Measurements from ENCODE around the gene ATXN1.
"Not testable (repeated sequence)": the region's sequence is repeated elsewhere in the genome, so short reads cannot be mapped to it uniquely, and the experiment has no call there.

ATXN1 gene

DNA sequence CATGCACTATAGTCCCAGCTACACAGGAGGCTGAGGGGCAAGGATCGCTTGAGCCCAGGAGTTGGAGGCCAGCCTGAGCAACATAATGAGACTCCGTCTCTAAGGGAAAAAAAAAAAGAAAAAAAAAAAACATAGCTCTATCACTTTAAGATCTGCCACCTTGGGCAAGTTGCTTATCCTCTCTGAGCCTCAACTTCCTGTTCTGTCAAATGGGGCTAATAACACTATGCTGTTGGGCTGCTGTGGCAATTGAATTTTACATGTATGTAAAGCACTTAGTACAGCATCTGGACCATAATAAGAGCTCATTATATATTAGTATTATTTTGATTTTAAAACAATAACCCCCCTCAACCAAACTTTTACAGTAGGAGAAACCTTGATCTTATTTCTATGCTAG is 141.5 kb downstream of the ATXN1 start:
- TF ChIP-seq, protein P1, sequence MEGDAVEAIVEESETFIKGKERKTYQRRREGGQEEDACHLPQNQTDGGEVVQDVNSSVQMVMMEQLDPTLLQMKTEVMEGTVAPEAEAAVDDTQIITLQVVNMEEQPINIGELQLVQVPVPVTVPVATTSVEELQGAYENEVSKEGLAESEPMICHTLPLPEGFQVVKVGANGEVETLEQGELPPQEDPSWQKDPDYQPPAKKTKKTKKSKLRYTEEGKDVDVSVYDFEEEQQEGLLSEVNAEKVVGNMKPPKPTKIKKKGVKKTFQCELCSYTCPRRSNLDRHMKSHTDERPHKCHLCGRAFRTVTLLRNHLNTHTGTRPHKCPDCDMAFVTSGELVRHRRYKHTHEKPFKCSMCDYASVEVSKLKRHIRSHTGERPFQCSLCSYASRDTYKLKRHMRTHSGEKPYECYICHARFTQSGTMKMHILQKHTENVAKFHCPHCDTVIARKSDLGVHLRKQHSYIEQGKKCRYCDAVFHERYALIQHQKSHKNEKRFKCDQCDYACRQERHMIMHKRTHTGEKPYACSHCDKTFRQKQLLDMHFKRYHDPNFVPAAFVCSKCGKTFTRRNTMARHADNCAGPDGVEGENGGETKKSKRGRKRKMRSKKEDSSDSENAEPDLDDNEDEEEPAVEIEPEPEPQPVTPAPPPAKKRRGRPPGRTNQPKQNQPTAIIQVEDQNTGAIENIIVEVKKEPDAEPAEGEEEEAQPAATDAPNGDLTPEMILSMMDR (IDR thresholded peaks at IDR 0.05; ENCODE audit: insufficient read depth, low read length): no peak
- TF ChIP-seq GABPA (IDR thresholded peaks at IDR 0.05; ENCODE audit: low read depth): no peak
- TF ChIP-seq, protein P2, sequence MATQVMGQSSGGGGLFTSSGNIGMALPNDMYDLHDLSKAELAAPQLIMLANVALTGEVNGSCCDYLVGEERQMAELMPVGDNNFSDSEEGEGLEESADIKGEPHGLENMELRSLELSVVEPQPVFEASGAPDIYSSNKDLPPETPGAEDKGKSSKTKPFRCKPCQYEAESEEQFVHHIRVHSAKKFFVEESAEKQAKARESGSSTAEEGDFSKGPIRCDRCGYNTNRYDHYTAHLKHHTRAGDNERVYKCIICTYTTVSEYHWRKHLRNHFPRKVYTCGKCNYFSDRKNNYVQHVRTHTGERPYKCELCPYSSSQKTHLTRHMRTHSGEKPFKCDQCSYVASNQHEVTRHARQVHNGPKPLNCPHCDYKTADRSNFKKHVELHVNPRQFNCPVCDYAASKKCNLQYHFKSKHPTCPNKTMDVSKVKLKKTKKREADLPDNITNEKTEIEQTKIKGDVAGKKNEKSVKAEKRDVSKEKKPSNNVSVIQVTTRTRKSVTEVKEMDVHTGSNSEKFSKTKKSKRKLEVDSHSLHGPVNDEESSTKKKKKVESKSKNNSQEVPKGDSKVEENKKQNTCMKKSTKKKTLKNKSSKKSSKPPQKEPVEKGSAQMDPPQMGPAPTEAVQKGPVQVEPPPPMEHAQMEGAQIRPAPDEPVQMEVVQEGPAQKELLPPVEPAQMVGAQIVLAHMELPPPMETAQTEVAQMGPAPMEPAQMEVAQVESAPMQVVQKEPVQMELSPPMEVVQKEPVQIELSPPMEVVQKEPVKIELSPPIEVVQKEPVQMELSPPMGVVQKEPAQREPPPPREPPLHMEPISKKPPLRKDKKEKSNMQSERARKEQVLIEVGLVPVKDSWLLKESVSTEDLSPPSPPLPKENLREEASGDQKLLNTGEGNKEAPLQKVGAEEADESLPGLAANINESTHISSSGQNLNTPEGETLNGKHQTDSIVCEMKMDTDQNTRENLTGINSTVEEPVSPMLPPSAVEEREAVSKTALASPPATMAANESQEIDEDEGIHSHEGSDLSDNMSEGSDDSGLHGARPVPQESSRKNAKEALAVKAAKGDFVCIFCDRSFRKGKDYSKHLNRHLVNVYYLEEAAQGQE (IDR thresholded peaks at IDR 0.05; ENCODE audit: insufficient replicate concordance, low read depth): no peak
- no peak overlapping the region for H3K27ac ChIP-seq (replicated peaks)
- no peak overlapping the region for H3K4me3 ChIP-seq (replicated peaks; ENCODE audit: insufficient read depth, low read length)
- no peak for DNase-seq (ENCODE audit: low read depth in 1 of 2, low spot score in 1 of 2)
- no peaks in the 10 kb centered on the region for H3K27me3 ChIP-seq (ENCODE audit: insufficient read depth, poor library complexity, severe bottlenecking)

DNA sequence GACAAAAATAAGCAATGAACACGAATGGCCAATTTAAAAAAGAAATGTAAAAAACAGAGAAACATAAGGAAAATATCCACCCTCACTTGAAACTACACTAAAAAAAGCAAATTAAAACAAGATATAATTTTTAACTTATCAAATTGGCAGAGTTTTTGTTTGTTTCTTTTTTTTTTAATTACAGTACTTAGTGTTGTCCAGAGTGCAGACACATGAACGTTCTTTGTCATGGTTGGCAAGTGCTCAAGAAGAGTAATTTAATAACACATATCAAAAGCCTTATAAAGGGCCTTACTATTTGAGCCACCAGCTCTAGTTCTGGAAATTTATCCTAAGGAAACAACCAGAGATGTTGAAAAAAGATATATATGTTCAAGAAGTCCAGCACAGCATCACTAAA is 142.3 kb downstream of the ATXN1 start:
- Histone ChIP-seq H3K4me3 (replicated peaks; ENCODE audit: insufficient read depth, low read length) (no peak overlapping the region), H3K27me3 (ENCODE audit: insufficient read depth, poor library complexity, severe bottlenecking) (no peaks in the 10 kb centered on the region), H3K27ac (replicated peaks) (no peak overlapping the region)
- no peak for DNase-seq (ENCODE audit: low read depth in 1 of 2, low spot score in 1 of 2)
- TF ChIP-seq, protein P2 (IDR thresholded peaks at IDR 0.05; ENCODE audit: insufficient replicate concordance, low read depth): no peak
- TF ChIP-seq, protein P1 (IDR thresholded peaks at IDR 0.05; ENCODE audit: insufficient read depth, low read length): no peak
- TF ChIP-seq GABPA (IDR thresholded peaks at IDR 0.05; ENCODE audit: low read depth) (no peak), SPI1 (IDR thresholded peaks at IDR 0.05; ENCODE audit: borderline replicate concordance, low read depth) (no peak), POLR2AphosphoS5 (IDR thresholded peaks at IDR 0.05; ENCODE audit: low read depth) (no peak)

DNA sequence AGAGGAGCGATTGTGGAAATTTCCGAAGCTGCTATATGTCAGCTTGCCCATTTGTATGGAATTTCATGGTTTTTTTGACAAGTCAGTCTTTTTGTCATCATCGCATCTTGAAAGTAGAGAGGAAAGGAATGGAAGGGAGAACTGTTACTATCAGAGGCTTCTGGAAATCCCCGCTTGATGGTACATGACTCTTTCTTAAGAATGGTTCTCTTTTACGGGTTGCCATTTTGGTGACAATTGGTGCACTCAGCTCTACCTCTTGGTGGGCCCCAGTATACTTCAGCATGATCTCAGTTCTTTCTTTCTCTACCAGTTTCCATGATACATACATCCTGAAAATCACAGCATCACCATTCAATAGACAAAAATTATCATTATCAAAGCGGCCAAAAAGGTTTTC is 146.0 kb downstream of the ATXN1 start:
- DNase-seq (ENCODE audit: low read depth in 1 of 2, low spot score in 1 of 2); H3K27me3 ChIP-seq (ENCODE audit: insufficient read depth, poor library complexity, severe bottlenecking): not testable (repeated sequence)

DNA sequence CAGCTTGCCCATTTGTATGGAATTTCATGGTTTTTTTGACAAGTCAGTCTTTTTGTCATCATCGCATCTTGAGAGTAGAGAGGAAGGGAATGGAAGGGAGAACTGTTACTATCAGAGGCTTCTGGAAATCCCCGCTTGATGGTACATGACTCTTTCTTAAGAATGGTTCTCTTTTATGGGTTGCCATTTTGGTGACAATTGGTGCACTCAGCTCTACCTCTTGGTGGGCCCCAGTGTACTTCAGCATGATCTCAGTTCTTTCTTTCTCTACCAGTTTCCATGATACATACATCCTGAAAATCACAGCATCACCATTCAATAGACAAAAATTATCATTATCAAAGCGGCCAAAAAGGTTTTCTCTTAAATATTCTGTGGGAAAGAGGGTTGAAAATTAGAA is 147.1 kb downstream of the ATXN1 start:
- H3K27ac ChIP-seq (replicated peaks): not testable (repeated sequence)

More for the DNA sequence above, 146.0 kb downstream of the ATXN1 start:
- H3K27ac ChIP-seq (replicated peaks); H3K4me3 ChIP-seq (replicated peaks; ENCODE audit: insufficient read depth, low read length): not testable (repeated sequence)

DNA sequence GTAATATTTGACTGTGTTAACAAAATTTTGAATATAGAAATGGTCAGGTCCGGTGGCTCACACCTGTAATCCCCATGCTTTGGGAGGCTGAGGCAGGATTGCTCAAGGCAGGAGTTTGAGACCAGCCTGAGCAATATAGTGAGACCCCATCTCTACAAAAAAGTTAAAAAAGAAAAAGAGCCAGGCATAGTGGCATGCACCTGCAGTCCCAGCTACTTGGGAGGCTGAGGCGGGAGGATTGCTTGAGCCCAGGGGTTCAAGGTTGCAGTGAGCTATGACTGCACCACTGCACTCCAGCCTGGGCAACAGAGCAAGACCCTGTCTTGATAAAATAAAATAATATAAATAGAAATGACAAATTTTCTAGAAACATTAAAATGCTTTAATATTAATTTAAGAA is 147.8 kb downstream of the ATXN1 start:
- not testable (repeated sequence) for H3K27ac ChIP-seq (replicated peaks); H3K4me3 ChIP-seq (replicated peaks; ENCODE audit: insufficient read depth, low read length); H3K27me3 ChIP-seq (ENCODE audit: insufficient read depth, poor library complexity, severe bottlenecking); DNase-seq (ENCODE audit: low read depth in 1 of 2, low spot score in 1 of 2)

More for the DNA sequence above, 147.1 kb downstream of the ATXN1 start:
- not testable (repeated sequence) for H3K27me3 ChIP-seq (ENCODE audit: insufficient read depth, poor library complexity, severe bottlenecking); H3K4me3 ChIP-seq (replicated peaks; ENCODE audit: insufficient read depth, low read length); DNase-seq (ENCODE audit: low read depth in 1 of 2, low spot score in 1 of 2)

Measured in HL-60 (cell line).